CD4-positive, alpha-beta T cell (primary cell): Measurements from ENCODE around the gene RPS15. TPM values are rescaled to one million over a fixed set of nuclear protein-coding genes. Genes with fewer than 3 reads are reported as not detected.
"Not testable (repeated sequence)": the region's sequence is repeated elsewhere in the genome, so short reads cannot be mapped to it uniquely, and the experiment has no call there.

Source experiments
- ATAC-seq: fragments of 200-7000 bp; cut with Tn5 transposase; one replicate; pipeline ENCODE4 v1.10.0; 2022; ENCODE audit warnings: mild to moderate bottlenecking; ENCODE audit not compliant: poor library complexity
- CTCF ChIA-PET: fragments of 350-600 bp; sonication (Branson Sonifier 250); formaldehyde crosslinking; loops from one replicate; lab custom pipeline; 2021; ENCODE audit warnings: antibody characterized with exemption, inconsistent platforms; lab: Charles Lee
- POLR2A ChIA-PET: fragments of 350-600 bp; sonication (Branson Sonifier 250); formaldehyde crosslinking; loops from one replicate; lab custom pipeline; 2021; ENCODE audit warnings: antibody characterized with exemption, inconsistent platforms; lab: Charles Lee
- DNase-seq, 14 experiments: peaks; one replicate each; pipeline ENCODE4 v3.0.0-alpha.2; 2013 to 2020; ENCODE audit warnings: mixed read lengths in 2 of 14
- H3K27ac ChIP-seq, 2 donors: one replicate each; pipeline versions ENCODE4 v1.5.1 to v1.7.0; 2013; ENCODE audit warnings: low read length in 2 of 2, low read depth in 1 of 2, mild to moderate bottlenecking in 1 of 2
- H3K27me3 ChIP-seq, 2 experiments: 1 replicate in 1 of 2; 2 replicates in 1 of 2; pipeline versions ENCODE4 v1.6.1 to v1.7.0; 2013; ENCODE audit warnings: low read length in 2 of 2, control low read depth in 1 of 2, mild to moderate bottlenecking in 1 of 2, moderate library complexity in 1 of 2; ENCODE audit not compliant: insufficient read depth in 2 of 2, control insufficient read depth in 1 of 2
- H3K36me3 ChIP-seq: one replicate; pipeline ENCODE4 v1.6.1; 2013; ENCODE audit warnings: low read length, control low read depth; ENCODE audit not compliant: insufficient read depth
- H3K4me1 ChIP-seq: one replicate; pipeline ENCODE4 v1.6.1; 2013; ENCODE audit warnings: low read length, control low read depth; ENCODE audit not compliant: insufficient read depth
- H3K4me3 ChIP-seq: one replicate; pipeline ENCODE4 v1.5.1; 2013; ENCODE audit warnings: mild to moderate bottlenecking, low read length, moderate library complexity
- H3K9me3 ChIP-seq, 2 experiments: 1 replicate in 1 of 2; 2 replicates in 1 of 2; pipeline versions ENCODE4 v1.6.1 to v1.7.0; 2013; ENCODE audit warnings: low read length in 2 of 2, mild to moderate bottlenecking in 2 of 2, control low read depth in 1 of 2, moderate library complexity in 1 of 2; ENCODE audit not compliant: control insufficient read depth in 1 of 2, insufficient read depth in 1 of 2
- H3K27ac Mint-ChIP-seq: one replicate; pipeline ENCODE4 v1.8.0; 2020; ENCODE audit warnings: mixed read lengths
- H3K27me3 Mint-ChIP-seq: one replicate; pipeline ENCODE4 v1.8.0; 2021; ENCODE audit warnings: mixed read lengths
- H3K36me3 Mint-ChIP-seq: one replicate; pipeline ENCODE4 v1.8.0; 2021; ENCODE audit warnings: low read depth, mixed read lengths
- H3K4me1 Mint-ChIP-seq: one replicate; pipeline ENCODE4 v1.8.0; 2021; ENCODE audit warnings: low read depth, mixed read lengths
- H3K4me3 Mint-ChIP-seq: one replicate; pipeline ENCODE4 v1.8.0; 2020; ENCODE audit warnings: mild to moderate bottlenecking, mixed read lengths
- H3K9me3 Mint-ChIP-seq: one replicate; pipeline ENCODE4 v1.8.0; 2020; ENCODE audit warnings: mixed read lengths
- CTCF ChIP-seq: fragments of 200-600 bp; IDR thresholded peaks from one replicate; pipeline ENCODE4 v1.8.0; 2022; ENCODE audit warnings: antibody characterized with exemption, mild to moderate bottlenecking
- intact Hi-C, 2 experiments: fragments of 100-400 bp; cut with DNase I in 1 of 2; cut with micrococcal nuclease in 1 of 2; formaldehyde crosslinking; loops; one replicate each; pipeline versions ENCODE4 v1.15.1 to v1.9.0; 2023 to 2025; cut with DNase I, micrococcal nuclease
- total RNA-seq, 174 experiments: library from RNA in 2 of 174; stranded (reverse) in 2 of 174; gene quantifications; one replicate each; pipeline ENCODE4 v1.2.3 and lab custom pipeline; 2021 to 2026

RPS15 gene
- total RNA-seq, 2 experiments from 2014 or later = 2,193 to 2,200 TPM

DNA sequence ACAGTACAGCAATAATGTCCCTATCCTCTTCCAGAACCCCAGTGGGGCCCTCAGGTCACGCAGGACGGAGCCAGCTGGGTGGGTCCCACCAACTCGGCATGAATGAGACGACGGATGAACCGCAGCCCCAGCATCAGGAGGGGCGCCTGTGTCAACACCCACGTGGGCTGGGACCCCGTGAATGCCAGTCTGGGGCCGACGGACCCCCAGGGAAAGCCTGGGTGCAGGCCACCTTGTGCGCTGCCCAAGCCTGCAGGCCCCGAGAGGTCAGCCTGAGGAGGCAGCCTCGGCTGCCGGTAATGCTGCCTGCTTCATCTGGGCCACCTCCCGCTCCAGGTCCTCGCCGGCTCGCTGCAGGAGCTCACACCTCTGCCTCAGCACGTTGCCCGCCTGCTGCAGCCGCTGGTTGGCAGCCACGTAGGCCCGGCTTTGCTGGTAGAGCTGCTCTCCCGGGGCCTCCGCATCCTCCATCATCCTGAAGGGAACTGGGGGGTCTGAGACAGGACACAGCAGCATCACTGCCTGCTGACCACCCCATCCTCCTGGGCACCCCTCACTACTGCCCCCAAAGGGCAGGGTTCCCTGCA is 36.7 kb downstream of the RPS15 start:
- Histone ChIP-seq H3K36me3 (peaks cover 14% of the 10 kb centered on the region), H3K27ac (no peak overlapping the region), H3K4me1 (peaks cover 54% of the 10 kb centered on the region), H3K4me3 (no peak overlapping the region), H3K27me3 (peaks cover 4 to 5% of the 10 kb centered on the region in 2 experiments), H3K9me3 (peaks cover 0 to 5% of the 10 kb centered on the region in 2 experiments)
- Mint-ChIP-seq H3K27me3 (no peaks in the 10 kb centered on the region), H3K4me1 (peaks cover 30% of the 10 kb centered on the region), H3K9me3 (no peaks in the 10 kb centered on the region), H3K4me3 (peak overlapping the region; percentile 20), H3K27ac (no peak overlapping the region), H3K36me3 (peaks cover 11% of the 10 kb centered on the region)
- CTCF ChIA-PET = no interaction called here
- peak in 1 of 14 experiments; percentile 32 for DNase-seq
- POLR2A ChIA-PET = interaction anchor here (0.7 kb wide), 1 partner anchor 131 kb away, joined by 3 read pairs; no protein-coding TSS in a partner anchor
- intact Hi-C loops = loop anchor here in 1 of 2 experiments (5.0 to 10.0 kb wide), 2 partner anchors 37 to 200 kb away; partner anchors contain the start of genes ADAMTSL5 and FAM174C
- TF ChIP-seq CTCF = no peak
- ATAC-seq = no peak

- Histone ChIP-seq H3K27ac (no peak overlapping the region), H3K36me3 (peaks cover 14% of the 10 kb centered on the region), H3K27me3 (peaks cover 4 to 5% of the 10 kb centered on the region in 2 experiments), H3K4me3 (no peak overlapping the region), H3K4me1 (peaks cover 44% of the 10 kb centered on the region), H3K9me3 (peaks cover 0 to 3% of the 10 kb centered on the region in 2 experiments)
- ATAC-seq (no peak), DNase-seq (peak in 1 of 14 experiments; percentile 33)
- peaks cover 11% of the 10 kb centered on the region for H3K36me3 Mint-ChIP-seq
- POLR2A ChIA-PET = interaction anchor here (0.7 to 0.8 kb wide), 2 partner anchors 15 to 130 kb away, joined by 3 read pairs; partner anchors contain the start of gene REEP6
- H3K27ac Mint-ChIP-seq = no peak overlapping the region
- H3K4me3 Mint-ChIP-seq = no peak overlapping the region
- H3K9me3 Mint-ChIP-seq = no peaks in the 10 kb centered on the region
- intact Hi-C loops = loop anchor here in 1 of 2 experiments (5.0 to 10.0 kb wide), 2 partner anchors 36 to 201 kb away; partner anchors contain the start of genes ADAMTSL5 and FAM174C
- CTCF ChIA-PET = no interaction called here
- no peak for TF ChIP-seq CTCF
- peaks cover 30% of the 10 kb centered on the region for H3K4me1 Mint-ChIP-seq
- no peaks in the 10 kb centered on the region for H3K27me3 Mint-ChIP-seq
Observed at GRCh38 chr19:1475751-1476437, 37.7 kb downstream of the RPS15 start.

GRCh38 chr19:1477056-1477455 is 38.9 kb downstream of the RPS15 start:
- ChIA-PET CTCF (interaction anchor here (1.2 kb wide), 1 partner anchor 32 kb away, joined by 5 read pairs; no protein-coding TSS in a partner anchor), POLR2A (interaction anchor here (0.8 kb wide), 1 partner anchor 14 kb away, joined by 3 read pairs; the partner anchor contains the start of gene REEP6)
- H3K4me3 ChIP-seq, H3K27me3 Mint-ChIP-seq, H3K27me3 ChIP-seq, H3K9me3 Mint-ChIP-seq, DNase-seq, ATAC-seq, H3K27ac Mint-ChIP-seq, H3K9me3 ChIP-seq, H3K27ac ChIP-seq: not testable (repeated sequence)
- Mint-ChIP-seq H3K4me1 (peaks cover 24% of the 10 kb centered on the region), H3K4me3 (peak overlapping the region; percentile 78), H3K36me3 (peaks cover 11% of the 10 kb centered on the region)
- intact Hi-C loops = loop anchor here in 1 of 2 experiments (5.0 to 10.0 kb wide), 2 partner anchors 35 to 202 kb away; partner anchors contain the start of genes ADAMTSL5 and FAM174C
- peaks cover 32% of the 10 kb centered on the region for H3K4me1 ChIP-seq
- peaks cover 14% of the 10 kb centered on the region for H3K36me3 ChIP-seq
